Measurements from ENCODE around the gene TMEM178B. TPM values are rescaled to one million over a fixed set of nuclear protein-coding genes. Genes with fewer than 3 reads are reported as not detected.

The TMEM178B gene
- total and polyA plus RNA-seq, 2 donors (not counting 1 experiment from before 2014, with no cell fraction given), result 0.28 to 0.96 TPM

DNA sequence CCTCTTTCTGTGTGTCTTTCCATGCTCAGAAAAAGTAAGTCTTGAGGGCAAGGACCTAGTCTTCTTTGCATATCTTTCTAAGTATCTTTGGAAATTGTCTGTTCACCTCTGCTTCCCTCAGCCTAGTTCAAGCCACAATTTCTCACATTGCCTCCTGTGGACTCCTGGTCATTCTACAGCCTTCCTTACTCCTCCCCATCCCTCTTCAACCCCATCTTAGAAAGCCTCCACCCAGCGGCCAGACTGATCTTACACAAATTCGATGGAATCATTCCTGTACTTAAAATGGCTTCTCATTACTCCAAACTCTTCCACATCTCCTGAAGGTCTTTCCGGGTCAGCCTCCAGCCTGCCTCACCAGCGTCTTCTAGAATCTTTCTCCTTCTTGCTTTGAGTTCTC lies 453.2 kb downstream of the TMEM178B start:
- Histone ChIP-seq H3K4me1 (ENCODE audit: control insufficient read depth in 2 of 2, insufficient read depth in 2 of 2, low read length in 2 of 2) (no peaks in the 10 kb centered on the region), H3K9ac (ENCODE audit: low read length) (no peak overlapping the region), H2AFZ (ENCODE audit: insufficient read depth, low read depth, low read length, poor library complexity, severe bottlenecking) (no peak overlapping the region), H3K79me2 (ENCODE audit: control insufficient read depth, insufficient read depth, low read length) (no peaks in the 10 kb centered on the region), H3K4me2 (replicated peaks; ENCODE audit: low read depth, low read length, poor library complexity, severe bottlenecking) (no peak overlapping the region), H3K4me3 (ENCODE audit: control extremely low read depth in 1 of 5, extremely low read depth in 1 of 5, insufficient read depth in 1 of 5, low read depth in 2 of 5, low read length in 4 of 5) (no peak overlapping the region), H3K27me3 (replicated peaks in 1 of 4; ENCODE audit: control extremely low read depth in 1 of 4, control insufficient read depth in 3 of 4, insufficient read depth in 4 of 4, low read length in 3 of 4) (peaks cover 0 to 5% (median 3%) of the 10 kb centered on the region in 4 experiments), H3K27ac (ENCODE audit: low read length in 2 of 2) (no peak overlapping the region), H4K20me1 (ENCODE audit: control insufficient read depth, insufficient read depth, low read length, poor library complexity, severe bottlenecking) (no peaks in the 10 kb centered on the region), H3K9me3 (ENCODE audit: control extremely low read depth in 1 of 3, control insufficient read depth in 2 of 3, insufficient read depth in 1 of 3, low read length in 2 of 3) (no peaks in the 10 kb centered on the region), H3K36me3 (replicated peaks in 1 of 2; ENCODE audit: control extremely low read depth in 1 of 2, control insufficient read depth in 1 of 2, extremely low read depth in 1 of 2, insufficient read depth in 2 of 2, low read length in 1 of 2) (no peaks in the 10 kb centered on the region)
- 89% methylated on average over 4 of the region's 4 CpGs for WGBS (ENCODE audit: insufficient coverage)
- H3K9me3 Mint-ChIP-seq (ENCODE audit: insufficient read depth), result no peaks in the 10 kb centered on the region
- H3K4me3 Mint-ChIP-seq, result no peak overlapping the region
- ATAC-seq (ENCODE audit: low read depth), result no peak
- ChIA-PET CTCF (no interaction called here), POLR2A (no interaction called here)
- peaks cover 24% of the 10 kb centered on the region for H3K27me3 Mint-ChIP-seq
- TF ChIP-seq, protein P1, sequence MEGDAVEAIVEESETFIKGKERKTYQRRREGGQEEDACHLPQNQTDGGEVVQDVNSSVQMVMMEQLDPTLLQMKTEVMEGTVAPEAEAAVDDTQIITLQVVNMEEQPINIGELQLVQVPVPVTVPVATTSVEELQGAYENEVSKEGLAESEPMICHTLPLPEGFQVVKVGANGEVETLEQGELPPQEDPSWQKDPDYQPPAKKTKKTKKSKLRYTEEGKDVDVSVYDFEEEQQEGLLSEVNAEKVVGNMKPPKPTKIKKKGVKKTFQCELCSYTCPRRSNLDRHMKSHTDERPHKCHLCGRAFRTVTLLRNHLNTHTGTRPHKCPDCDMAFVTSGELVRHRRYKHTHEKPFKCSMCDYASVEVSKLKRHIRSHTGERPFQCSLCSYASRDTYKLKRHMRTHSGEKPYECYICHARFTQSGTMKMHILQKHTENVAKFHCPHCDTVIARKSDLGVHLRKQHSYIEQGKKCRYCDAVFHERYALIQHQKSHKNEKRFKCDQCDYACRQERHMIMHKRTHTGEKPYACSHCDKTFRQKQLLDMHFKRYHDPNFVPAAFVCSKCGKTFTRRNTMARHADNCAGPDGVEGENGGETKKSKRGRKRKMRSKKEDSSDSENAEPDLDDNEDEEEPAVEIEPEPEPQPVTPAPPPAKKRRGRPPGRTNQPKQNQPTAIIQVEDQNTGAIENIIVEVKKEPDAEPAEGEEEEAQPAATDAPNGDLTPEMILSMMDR (IDR thresholded peaks at IDR 0.05), result no peak
- no peak for TF ChIP-seq EZH2 (IDR thresholded peaks at IDR 0.05; ENCODE audit: borderline replicate concordance, insufficient read depth, low read depth, low read length, poor library complexity, severe bottlenecking)
- intact Hi-C loops (cut with micrococcal nuclease), result no loop called here
- no peaks in the 10 kb centered on the region for H3K4me1 Mint-ChIP-seq
- DNase-seq, result no peak
- H3K27ac Mint-ChIP-seq, result no peak overlapping the region

DNA sequence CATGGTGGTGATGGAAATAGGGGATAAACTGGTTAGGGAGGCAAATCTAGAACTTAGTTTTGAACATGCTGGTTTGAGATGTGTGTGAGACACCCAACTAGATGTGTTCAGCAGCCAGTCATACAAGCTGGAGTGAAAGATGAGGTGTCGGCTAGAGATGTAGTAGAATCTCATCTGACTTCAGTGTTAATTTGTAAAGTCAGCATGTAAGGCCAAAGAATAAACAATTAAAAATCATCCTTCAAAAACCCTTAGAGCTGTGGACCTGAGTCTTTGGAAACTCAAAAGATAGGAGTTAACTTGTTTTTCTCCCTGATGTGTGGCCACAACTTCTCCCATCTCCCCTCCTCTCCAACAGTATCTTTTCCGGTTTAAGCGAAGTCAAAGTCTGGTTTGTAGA lies 454.5 kb downstream of the TMEM178B start:
- TF ChIP-seq, protein P1 (IDR thresholded peaks at IDR 0.05), result no peak
- TF ChIP-seq EZH2 (IDR thresholded peaks at IDR 0.05; ENCODE audit: borderline replicate concordance, insufficient read depth, low read depth, low read length, poor library complexity, severe bottlenecking), result no peak
- intact Hi-C loops (cut with micrococcal nuclease), result no loop called here
- H3K27ac ChIP-seq (ENCODE audit: low read length in 2 of 2), result no peak overlapping the region
- H3K9me3 ChIP-seq (ENCODE audit: control extremely low read depth in 1 of 3, control insufficient read depth in 2 of 3, insufficient read depth in 1 of 3, low read length in 2 of 3), result no peaks in the 10 kb centered on the region
- H4K20me1 ChIP-seq (ENCODE audit: control insufficient read depth, insufficient read depth, low read length, poor library complexity, severe bottlenecking), result no peaks in the 10 kb centered on the region
- H3K4me3 Mint-ChIP-seq, result no peak overlapping the region
- no CpG with 5 or more reads among the region's 3 CpGs for WGBS (ENCODE audit: insufficient coverage)
- H3K36me3 ChIP-seq (replicated peaks in 1 of 2; ENCODE audit: control extremely low read depth in 1 of 2, control insufficient read depth in 1 of 2, extremely low read depth in 1 of 2, insufficient read depth in 2 of 2, low read length in 1 of 2), result no peaks in the 10 kb centered on the region
- H2AFZ ChIP-seq (ENCODE audit: insufficient read depth, low read depth, low read length, poor library complexity, severe bottlenecking), result no peak overlapping the region
- H3K79me2 ChIP-seq (ENCODE audit: control insufficient read depth, insufficient read depth, low read length), result no peaks in the 10 kb centered on the region
- H3K4me1 Mint-ChIP-seq, result no peaks in the 10 kb centered on the region
- CTCF ChIA-PET, result no interaction called here
- no peak overlapping the region for H3K4me2 ChIP-seq (replicated peaks; ENCODE audit: low read depth, low read length, poor library complexity, severe bottlenecking)
- H3K27me3 Mint-ChIP-seq, result peaks cover 31% of the 10 kb centered on the region
- H3K4me3 ChIP-seq (ENCODE audit: control extremely low read depth in 1 of 5, extremely low read depth in 1 of 5, insufficient read depth in 1 of 5, low read depth in 2 of 5, low read length in 4 of 5), result no peak overlapping the region
- H3K9me3 Mint-ChIP-seq (ENCODE audit: insufficient read depth), result no peaks in the 10 kb centered on the region
- no peaks in the 10 kb centered on the region for H3K4me1 ChIP-seq (ENCODE audit: control insufficient read depth in 2 of 2, insufficient read depth in 2 of 2, low read length in 2 of 2)
- POLR2A ChIA-PET, result no interaction called here
- H3K27me3 ChIP-seq (replicated peaks in 1 of 4; ENCODE audit: control extremely low read depth in 1 of 4, control insufficient read depth in 3 of 4, insufficient read depth in 4 of 4, low read length in 3 of 4), result peaks cover 0 to 5% (median 3%) of the 10 kb centered on the region in 4 experiments
- DNase-seq, result no peak
- ATAC-seq (ENCODE audit: low read depth), result no peak
- H3K9ac ChIP-seq (ENCODE audit: low read length), result no peak overlapping the region
- no peak overlapping the region for H3K27ac Mint-ChIP-seq

Small RNA genes within 50 kb of the gene (small RNA-seq; reads per million reads assigned to genes)
- gene AC006362.1 (ENCODE audit: insufficient read length, low read depth, low replicate concordance), result not detected
- gene RNU4-74P (ENCODE audit: insufficient read length, low read depth, low replicate concordance), result not detected

Other genes starting within 250 kb of the TMEM178B start
- 90.4 and 90.9 TPM in 2 replicates for gene BRAF, start 149.1 kb upstream of the TMEM178B start, total RNA-seq
- gene BRAF, start 149.1 kb upstream of the TMEM178B start, polyA plus RNA-seq, result 13.5 and 18.8 TPM in 2 replicates
- gene MRPS33, start 59.1 kb upstream of the TMEM178B start, total RNA-seq, result 25.3 and 30.1 TPM in 2 replicates
- gene MRPS33, start 59.1 kb upstream of the TMEM178B start, polyA plus RNA-seq, result 8.2 and 9.1 TPM in 2 replicates

Data from B cell (primary cell).